Epithelial cell of prostate (primary cell): ENCODE measurements around the gene EMP1.
A peak's percentile ranks its signal among the peaks of the same experiment; 100 is the strongest.

Experiments used
- DNase-seq: peaks from one replicate; pipeline ENCODE4 v3.0.0-alpha.2; 2011; ENCODE audit warnings: low read depth, low spot score
- H3K27ac ChIP-seq: fragments of 450-650 bp; 2 replicates; pipeline ENCODE4 v1.5.1; 2017; ENCODE audit warnings: mild to moderate bottlenecking

EMP1 gene

DNA sequence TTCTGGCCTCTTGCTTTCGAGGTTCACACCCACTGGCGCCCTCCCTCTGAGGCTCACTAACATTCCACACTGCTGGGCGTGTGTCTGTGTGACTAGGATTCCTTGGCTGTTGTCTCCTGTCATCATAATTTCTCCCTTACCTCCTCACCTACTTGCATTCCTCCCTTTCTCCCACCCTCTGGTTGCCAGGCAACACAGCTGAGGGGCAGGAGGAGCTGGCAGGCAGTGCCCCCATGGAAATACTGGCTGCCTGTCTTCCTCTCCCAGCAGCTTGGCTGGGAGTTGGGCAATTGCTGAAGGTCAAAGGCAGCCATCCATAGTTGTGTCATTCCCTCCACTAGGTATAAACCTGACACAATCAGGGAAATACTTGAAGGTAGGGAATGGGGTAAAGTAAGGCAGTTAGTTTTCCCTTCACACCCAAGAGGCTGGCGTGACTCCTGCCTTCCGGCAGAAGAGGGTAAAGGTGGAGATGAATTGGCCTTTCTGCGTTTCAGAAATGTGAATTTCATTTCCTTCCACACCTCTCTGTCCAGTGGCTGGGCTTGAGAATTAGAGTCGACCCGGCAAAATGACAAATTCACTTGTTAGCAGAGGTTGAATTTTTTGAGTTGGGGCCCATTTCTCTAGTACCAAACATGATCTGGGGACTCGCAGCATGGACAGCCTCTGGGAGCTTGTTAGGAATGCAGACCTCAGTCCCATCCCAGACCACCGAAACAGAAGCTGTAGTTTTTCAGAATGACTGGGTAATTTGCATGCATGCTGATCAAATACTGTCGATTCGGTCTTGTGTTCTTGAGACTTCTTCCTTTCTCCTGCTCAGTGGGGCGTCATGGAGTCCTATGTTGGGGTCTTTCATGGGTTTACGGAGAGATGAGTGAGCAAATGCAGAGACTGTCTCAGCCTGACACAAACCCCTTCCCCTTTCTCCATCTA is 24.3 kb upstream of the EMP1 start:
- H3K27ac ChIP-seq: peak overlapping the region; percentile 80
- DNase-seq: peak; percentile 60

DNA sequence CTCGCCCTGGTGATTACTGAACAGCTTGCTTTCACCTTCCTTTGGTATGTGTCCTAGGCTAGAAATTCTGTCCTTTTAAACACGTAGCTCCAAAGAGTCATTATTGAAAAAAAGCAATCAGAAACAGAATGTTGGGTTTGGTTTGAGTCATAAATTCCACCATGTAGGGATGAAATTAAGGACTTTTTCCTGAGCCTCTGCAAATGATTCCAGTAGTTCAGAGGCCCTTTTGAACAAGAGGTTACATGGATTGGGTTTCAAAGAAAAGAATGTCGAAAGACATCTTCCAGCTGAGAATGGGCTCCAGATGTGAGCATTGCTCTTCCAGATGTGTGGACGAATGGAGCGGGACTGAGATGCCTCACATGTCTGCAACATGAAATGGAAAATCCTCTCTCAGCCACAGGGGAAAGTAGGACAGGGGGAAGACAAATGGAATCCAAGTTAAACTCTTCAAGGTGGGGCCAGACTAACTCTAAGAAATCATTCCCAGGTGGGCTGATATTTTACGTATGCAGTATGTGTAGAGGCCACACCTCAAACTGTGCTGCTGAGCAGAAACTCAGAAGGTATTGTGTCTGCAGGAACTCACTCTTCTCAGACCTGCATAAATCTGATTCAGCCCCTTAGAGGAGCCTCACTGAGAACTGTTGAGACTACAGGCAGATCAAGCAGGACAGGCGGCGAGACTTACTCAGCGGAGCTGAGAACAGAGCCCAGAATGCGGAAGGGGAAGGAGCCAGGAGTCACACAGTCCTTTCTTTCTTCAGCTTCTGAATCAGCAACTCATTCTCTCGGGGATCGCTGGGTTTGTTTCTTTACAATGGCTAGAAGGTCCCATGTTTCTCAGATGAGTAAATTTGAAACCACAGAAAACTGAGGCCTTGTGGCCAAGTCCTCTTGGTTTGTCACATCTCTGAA is 23.3 kb upstream of the EMP1 start:
- peak overlapping the region; percentile 80 for H3K27ac ChIP-seq
- DNase-seq: peak; percentile 79

DNA sequence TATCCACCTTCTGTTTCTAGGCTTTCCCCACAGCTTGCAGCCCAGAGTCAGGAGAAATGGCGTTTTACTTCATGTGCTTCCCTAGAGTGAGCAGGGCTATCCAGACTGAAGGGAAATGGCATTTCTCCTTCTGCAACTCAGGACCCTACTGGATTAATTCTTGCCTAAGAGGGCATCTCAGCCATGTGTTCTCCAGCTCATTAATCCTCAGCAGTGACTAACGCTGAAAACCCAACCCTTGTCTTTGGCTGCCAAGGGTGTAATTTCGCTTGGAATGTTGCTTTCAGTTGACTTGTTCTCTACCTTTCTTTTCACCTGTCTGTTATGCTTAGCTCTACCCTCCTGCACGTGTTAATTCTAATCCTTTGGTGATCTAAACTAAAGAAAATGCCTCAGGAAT is 21.0 kb upstream of the EMP1 start:
- DNase-seq: peak; percentile 79
- peak overlapping the region; percentile 80 for H3K27ac ChIP-seq

DNA sequence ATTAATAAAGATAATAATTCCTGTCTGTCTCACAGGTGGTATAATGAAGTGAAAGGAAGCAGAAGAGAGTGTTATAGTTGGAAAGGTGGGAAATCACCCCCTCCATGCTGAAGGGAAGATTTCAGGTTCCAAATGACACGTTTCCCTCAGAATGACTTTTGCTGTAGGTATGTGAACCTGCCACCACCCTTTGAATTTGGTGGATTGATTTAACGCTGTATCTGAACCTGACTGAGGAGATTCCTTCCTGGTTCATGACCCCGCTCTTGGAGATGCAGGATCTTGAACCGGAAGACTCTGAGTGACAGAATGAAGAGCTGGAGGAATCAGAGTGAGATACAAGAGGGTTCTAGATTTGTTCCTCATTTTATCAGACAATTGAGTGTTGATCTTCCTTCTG is 20.3 kb upstream of the EMP1 start:
- H3K27ac ChIP-seq: peak overlapping the region; percentile 80
- no peak for DNase-seq

DNA sequence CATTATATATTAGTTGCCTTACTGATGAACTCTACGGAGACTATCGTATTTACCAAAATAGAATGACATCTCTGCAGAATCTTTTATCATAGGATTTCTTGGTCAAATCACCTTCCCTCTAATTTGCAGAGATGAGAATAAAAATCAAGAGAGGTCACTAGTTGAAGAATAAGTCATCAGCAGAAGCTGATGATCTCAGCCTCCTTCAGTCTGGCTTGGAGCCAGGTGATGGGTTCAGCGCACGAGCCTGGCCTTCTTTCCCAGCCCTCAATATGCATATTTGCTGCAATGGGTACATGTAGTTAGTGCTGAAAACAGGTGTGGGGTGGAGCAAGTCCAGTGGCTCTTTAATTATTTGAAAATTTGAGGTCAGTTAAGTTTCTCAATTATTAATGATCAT is 19.2 kb upstream of the EMP1 start:
- no peak overlapping the region for H3K27ac ChIP-seq
- DNase-seq: no peak

DNA sequence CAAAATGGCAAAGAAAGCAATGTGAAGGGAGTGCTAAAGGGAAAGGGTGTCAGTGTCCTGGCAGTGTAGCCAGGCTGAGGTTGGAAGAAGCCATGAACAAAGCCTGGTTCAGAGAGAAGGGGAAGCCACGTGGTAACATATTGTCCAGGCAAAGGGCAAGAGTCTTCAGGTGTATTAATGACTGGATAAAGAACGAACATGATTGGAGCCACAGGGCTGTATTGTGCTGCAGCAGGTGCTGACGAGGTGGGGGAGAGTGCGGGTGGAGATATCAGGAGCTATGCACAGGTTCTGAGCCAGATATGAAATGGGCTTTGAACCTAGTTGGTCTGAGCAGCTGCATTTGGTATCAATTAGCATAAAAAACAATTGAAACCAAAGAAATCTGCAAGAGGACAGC is 18.6 kb upstream of the EMP1 start:
- no peak overlapping the region for H3K27ac ChIP-seq
- no peak for DNase-seq

DNA sequence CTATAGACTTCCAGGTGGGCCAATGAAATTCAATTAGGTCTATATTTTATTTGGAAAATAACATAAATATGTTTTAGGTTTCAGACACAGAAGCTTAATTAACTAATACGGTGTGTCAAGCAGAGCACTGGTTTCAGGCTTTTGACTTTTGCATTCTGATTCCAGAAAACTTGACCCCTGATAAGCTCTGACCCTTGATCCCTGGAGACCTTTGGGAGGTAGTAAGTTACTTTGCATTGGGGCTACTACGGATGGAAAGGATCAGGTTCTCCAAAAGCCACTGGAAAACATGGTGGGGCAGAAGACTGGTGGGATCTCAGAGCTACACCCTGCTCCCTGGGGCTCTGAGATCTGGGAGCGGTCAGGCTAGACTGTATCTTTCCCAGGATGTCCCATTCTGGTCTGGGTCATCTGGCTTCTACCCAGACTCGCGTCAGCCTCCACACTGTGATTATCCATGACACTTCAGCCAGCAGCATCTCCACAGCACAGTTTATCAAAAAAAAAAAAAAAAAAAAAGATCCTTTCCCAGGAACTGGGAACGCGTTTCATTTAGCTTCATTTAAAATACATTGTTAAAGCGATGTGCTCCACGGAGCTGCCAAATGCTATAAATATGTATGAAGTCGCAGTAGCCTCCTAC is 17.8 kb upstream of the EMP1 start:
- no peak for DNase-seq
- H3K27ac ChIP-seq: peak overlapping the region; percentile 71

DNA sequence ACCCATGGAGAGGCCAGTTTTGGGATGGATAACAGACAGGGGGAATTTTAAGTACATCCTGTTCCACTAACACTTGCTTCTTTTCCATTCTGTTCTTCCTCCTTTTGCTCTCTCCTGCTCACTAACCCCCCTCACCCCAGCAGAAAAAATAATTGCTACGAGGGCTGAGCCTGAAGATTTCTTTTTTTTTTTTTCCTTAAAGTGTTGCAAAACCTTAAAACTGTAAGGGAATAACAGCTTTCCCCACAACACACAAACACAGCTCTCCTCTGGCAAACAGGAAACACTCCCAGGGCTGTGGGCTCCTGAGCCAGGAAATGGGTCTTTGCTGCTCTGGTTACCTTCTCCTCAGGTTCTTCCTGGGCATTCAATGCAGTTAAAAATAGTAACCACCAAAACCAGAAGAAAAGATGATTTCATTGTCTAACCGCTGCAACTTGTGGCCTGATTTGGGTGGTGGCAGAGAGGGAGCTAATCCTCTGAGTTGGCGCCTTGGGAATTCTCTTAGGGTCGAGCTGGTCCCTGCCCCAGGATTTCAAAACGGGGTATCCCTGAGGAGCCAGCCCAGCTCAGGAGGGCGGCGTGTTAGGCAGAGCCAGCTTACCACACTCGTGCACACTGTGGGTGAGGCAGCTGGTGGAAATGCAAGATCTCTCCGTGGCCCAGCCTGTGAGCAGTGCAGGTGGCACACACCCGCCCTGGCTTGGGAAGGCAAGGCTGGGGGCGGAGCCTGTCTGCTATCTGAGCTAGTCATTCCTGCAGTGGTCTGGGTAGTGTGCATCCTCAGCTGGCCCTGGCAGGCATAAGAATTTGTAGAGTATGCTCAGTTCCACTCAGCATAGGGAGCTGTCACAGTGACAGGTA is 17.1 kb upstream of the EMP1 start:
- DNase-seq: peak; percentile 50
- H3K27ac ChIP-seq: peak overlapping the region; percentile 71

DNA sequence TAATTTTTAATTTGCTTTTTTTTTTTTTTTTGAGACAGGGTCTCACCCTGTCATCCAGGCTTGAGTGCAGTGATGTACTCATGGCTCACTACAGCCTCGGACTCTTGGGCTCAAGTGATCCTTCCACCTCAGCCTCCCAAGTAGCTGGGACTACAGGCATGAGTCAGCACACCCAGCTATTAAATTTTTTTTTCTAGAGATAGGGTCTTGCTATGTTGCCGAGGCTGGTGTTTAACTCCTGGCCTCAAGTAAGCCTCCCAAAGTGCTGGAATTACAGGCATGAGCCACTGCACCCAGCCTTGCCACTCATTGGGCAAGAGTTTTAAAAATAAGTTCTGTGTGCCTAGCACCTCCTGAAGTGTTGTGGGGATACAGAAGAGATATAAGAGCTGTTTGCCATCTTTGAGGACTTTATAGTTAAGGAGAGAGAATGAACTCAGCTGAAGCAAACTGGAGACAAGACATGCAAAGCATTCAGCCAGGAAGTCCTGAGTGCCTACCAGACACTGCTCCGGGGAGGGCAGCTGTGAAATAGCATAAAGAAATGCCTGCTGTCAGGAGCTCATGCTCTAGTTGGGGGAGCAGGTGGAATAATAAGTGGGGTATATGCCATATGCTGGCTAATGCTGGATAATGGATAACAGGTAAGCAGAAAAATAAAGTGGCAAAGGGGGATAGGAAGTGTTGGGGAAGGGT is 15.0 kb upstream of the EMP1 start:
- no peak overlapping the region for H3K27ac ChIP-seq
- no peak for DNase-seq

DNA sequence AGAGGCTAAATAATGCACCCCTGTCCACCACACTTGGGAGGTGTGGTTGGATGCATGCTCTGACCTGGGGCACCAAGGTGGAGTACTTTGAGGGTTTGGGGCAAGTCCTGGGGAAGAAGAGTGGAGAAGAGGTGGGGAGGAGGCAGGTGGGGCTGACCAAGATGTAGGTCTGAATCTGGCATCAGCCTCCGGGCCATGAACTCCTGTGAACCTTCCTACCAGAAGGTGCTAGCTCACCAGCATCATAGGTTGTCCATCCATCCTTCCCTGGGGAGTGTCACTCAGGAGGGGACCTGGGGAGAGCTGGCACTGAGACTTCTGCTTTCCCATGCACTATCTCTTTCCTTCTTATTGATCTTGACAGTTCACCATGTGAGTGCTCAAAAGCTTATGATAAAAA is 13.6 kb upstream of the EMP1 start:
- H3K27ac ChIP-seq: no peak overlapping the region
- DNase-seq: no peak

DNA sequence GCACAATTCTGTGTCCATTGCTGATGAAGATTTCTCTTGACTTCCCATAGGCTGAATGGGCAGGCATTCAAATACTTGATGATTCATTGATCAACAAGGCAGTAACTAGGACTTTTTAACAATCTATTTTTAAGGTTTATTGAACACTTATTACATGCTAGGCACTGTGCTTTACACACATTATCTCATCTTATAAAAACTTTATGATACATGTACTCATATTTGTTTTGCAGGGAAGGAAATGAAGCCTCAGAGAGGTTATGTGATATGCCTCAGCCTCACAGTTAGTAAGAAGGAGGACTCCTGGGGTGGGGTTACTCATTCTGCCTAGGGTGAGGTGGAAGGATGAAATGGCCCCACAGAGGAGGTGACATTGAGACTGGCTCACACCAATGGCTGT is 12.9 kb upstream of the EMP1 start:
- no peak for DNase-seq
- H3K27ac ChIP-seq: peak overlapping the region; percentile 19

DNA sequence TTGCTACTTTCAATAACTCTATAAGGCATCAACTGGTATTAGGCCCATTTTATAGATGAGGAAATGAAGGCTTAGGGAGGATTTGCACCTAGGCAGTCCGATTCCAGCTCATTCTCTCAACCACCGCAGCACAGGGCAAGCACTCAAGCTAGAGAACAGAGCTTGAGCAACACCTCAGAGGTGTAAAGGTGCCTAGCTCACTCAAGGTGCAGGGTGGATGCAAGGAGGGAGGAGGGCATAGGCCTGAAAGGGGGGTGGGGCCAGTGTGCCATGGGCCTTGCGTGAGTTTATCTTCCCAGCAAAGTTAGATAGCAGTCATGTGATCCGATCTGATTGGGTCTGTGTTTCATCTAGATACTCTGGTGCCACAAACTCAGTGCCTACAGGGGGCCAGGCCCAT is 10.2 kb upstream of the EMP1 start:
- H3K27ac ChIP-seq: peak overlapping the region; percentile 59
- DNase-seq: no peak

DNA sequence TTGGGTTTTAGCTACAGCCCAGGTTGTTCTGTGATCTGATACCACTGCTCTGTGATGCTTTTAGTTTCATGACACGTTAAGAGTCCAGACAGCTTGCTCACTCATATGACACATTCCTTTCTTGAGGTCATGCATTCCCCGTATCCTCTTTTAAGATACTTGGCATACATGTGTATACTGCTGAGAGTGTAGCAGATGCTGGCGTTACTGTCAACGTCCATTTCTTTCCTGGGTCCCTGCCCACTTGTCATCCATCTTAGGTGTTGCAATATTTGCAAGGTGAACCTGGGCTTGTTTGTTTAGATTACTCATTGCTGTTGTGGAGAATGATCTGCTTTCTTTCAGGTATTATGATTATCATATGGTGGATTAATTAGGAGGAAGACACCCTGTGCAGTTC is 9.1 kb upstream of the EMP1 start:
- DNase-seq: peak; percentile 96
- peak overlapping the region; percentile 59 for H3K27ac ChIP-seq

DNA sequence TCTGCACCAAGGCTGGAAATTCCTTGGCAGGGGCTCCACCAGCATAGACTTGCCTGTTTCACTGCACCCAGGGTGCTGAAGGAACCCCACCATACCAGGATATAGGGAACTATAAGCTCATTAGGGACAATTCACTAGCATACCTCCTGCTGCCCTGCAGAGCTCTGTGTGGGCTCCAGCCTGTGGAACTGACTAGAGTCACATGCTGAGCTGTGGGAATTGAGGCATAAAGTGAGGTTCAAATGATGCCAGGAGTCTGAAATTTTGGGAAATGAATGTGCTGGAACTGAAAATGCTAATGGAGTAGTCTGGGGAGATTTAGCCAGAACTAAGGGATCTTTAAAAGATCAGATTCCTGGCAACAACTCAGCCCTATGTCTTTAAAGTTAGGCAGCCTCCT is 7.3 kb upstream of the EMP1 start:
- H3K27ac ChIP-seq: no peak overlapping the region
- no peak for DNase-seq

DNA sequence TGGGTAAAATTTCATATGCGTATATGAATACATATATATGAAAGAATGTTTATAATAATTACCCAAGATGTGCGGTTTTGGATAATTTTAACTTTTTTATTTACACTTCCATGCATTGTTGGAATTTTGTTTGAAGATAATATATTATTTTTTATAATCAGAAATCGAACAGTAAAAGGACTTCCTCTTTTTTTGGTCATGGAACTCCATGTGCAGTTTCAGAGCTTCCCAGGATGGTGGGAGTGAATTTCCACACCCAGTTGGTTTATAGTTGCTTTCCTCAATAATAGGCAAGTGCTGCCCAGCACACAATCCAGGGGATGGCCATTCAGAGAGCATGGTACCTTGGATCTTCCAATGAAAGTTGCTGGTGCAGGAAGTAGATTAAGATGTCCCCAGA is 6.3 kb upstream of the EMP1 start:
- H3K27ac ChIP-seq: no peak overlapping the region
- no peak for DNase-seq

DNA sequence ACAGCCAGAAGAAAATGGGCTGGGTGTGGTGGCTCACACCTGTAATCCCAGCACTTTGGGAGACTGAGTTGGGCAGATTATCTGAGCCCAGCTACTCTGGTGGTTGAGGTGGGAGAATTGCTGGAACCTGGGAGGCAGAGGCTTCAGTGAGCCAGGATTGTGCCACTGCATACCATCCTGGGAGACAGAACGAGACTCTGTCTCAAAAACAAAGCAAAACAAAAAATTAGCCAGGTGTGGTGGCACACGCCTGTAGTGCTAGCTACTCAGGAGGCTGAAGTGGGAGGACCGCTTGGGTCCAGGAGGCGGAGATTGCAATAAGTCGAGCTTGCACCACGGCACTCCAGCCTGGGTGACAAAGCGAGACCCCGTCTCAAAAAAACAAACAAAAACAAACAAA is 3.8 kb upstream of the EMP1 start:
- no peak for DNase-seq
- no peak overlapping the region for H3K27ac ChIP-seq

DNA sequence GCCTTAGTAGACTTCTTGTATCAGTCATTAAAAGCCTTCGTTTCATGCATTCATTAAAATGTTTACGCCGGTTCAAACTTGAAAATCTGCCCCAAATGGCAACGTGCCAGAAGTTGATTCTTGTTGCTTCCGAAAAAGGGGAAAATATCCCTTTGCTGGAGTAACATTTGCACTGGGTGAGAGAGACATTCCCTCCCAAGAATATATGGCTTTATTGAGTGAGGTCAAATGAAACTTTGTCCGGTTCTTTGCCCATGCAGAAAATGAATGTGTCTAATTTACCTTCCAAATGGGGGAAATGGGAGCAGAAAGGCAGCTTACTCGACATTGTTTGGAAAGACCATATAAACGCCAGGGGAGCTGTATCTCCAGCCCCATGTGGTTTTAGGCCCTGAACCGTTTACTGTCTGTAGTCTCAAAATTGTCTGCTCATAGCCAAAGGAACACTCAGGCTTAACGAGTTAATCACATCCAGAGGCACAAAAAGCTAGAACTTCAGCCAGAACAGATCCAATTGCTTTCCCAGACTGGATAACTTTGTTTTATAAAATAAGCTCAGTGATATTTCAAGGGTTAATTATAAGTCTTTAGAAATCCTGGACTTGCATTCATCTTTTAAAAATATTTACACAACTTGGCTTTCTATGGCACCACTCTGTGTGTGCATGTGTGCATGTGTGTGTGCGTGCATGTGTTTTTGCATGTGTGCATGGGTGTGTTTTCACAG is 2.9 kb upstream of the EMP1 start:
- no peak for DNase-seq
- no peak overlapping the region for H3K27ac ChIP-seq

DNA sequence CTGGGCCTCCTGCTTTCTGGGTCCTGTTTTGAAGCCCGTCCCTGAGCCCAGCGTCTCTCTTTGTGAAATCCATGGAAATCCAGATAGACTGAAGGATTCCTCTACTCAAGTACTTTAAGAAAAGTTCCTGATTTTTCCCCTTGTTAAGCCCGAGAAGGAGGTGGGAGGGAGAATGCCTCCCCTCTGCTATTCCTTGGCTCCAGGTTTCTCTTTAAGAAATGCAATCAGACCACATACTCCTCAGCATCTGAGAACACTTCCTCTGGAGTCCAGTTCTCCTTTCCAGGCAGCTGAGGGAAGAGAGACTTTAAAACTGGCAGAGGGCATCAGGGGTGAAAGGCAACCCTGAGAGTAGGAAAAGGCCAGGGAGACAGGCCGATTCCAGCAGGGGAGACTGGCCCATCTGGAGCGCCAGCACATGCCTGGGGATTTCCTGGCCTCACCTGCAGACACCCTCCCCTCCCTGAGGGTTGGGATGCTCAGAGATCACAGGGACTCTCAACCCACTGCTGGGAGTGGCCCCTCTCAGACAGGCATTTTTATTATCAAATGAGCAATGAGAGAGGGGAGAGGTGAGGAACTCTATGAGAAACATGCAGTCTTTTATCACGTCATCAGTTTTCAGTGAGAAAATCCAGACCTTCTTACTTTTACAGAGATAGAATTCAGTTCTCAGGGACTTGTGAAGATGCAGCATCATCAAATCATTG is 2.0 kb upstream of the EMP1 start:
- peak overlapping the region; percentile 90 for H3K27ac ChIP-seq
- DNase-seq: peak; percentile 79
